Fibroblast of lung (primary cell): ENCODE data around the gene STXBP5. TPM values are rescaled to one million over a fixed set of nuclear protein-coding genes. Genes with fewer than 3 reads are reported as not detected.

Experiments used
- DNase-seq, 2 donors: peaks; one replicate each; pipeline versions ENCODE4 v3.0.0 to v3.0.0-alpha.2; 2010; ENCODE audit warnings: low read depth in 2 of 2
- H2AFZ ChIP-seq: 2 replicates; pipeline ENCODE4 v1.5.1; 2012; ENCODE audit warnings: low read length, control low read depth, inconsistent platforms
- H3K27ac ChIP-seq: 2 replicates; pipeline ENCODE4 v1.5.1; 2011; ENCODE audit warnings: low read length, control low read depth; ENCODE audit not compliant: insufficient read depth
- H3K27me3 ChIP-seq: 2 replicates; pipeline ENCODE4 v1.5.1; 2011; ENCODE audit warnings: mild to moderate bottlenecking, low read length; ENCODE audit not compliant: control insufficient read depth, insufficient read depth
- H3K36me3 ChIP-seq: 2 replicates; pipeline ENCODE4 v1.5.1; 2011; ENCODE audit warnings: low read length; ENCODE audit not compliant: control insufficient read depth, insufficient read depth
- H3K4me1 ChIP-seq: 2 replicates; pipeline ENCODE4 v1.5.1; 2011; ENCODE audit warnings: low read length; ENCODE audit not compliant: control insufficient read depth, insufficient read depth; ENCODE audit errors: extremely low read depth
- H3K4me2 ChIP-seq: 2 replicates; pipeline ENCODE4 v1.5.1; 2011; ENCODE audit warnings: low read length, control low read depth; ENCODE audit not compliant: insufficient read depth; ENCODE audit errors: extremely low read depth
- H3K4me3 ChIP-seq, 4 experiments: fragments of 200-600 bp in 1 of 4; sonication (generic) in 1 of 4; replicated peaks in 1 of 4; 2 replicates each; pipeline ENCODE4 v1.5.1; 2011 to 2016; ENCODE audit warnings: low read length in 4 of 4, low read depth in 3 of 4, mild to moderate bottlenecking in 3 of 4, control low read depth in 2 of 4, inconsistent platforms in 1 of 4, mixed read lengths in 1 of 4; ENCODE audit not compliant: insufficient read depth in 1 of 4; ENCODE audit errors: control extremely low read depth in 1 of 4
- H3K79me2 ChIP-seq: 2 replicates; pipeline ENCODE4 v1.5.1; 2012; ENCODE audit warnings: mild to moderate bottlenecking, low read length, inconsistent platforms; ENCODE audit not compliant: control insufficient read depth, insufficient read depth
- H3K9ac ChIP-seq: 2 replicates; pipeline ENCODE4 v1.5.1; 2011; ENCODE audit warnings: mild to moderate bottlenecking, low read length, control low read depth; ENCODE audit not compliant: insufficient read depth
- H3K9me3 ChIP-seq: 2 replicates; pipeline ENCODE4 v1.5.1; 2012; ENCODE audit warnings: low read depth, low read length; ENCODE audit not compliant: control insufficient read depth, insufficient read depth
- H4K20me1 ChIP-seq: 2 replicates; pipeline ENCODE4 v1.5.1; 2011; ENCODE audit warnings: low read length; ENCODE audit not compliant: control insufficient read depth, insufficient read depth; ENCODE audit errors: extremely low read depth
- CTCF ChIP-seq, 2 donors: IDR thresholded peaks in 1 of 2; conservative IDR thresholded peaks in 1 of 2; 1 replicate in 1 of 2; 2 replicates in 1 of 2; pipeline ENCODE4 v1.5.1; 2011 to 2012; ENCODE audit warnings: low read length in 2 of 2, control low read depth in 1 of 2, inconsistent platforms in 1 of 2, low read depth in 1 of 2, mild to moderate bottlenecking in 1 of 2
- EZH2 ChIP-seq: IDR thresholded peaks from 2 replicates; pipeline ENCODE4 v1.5.1; 2012; ENCODE audit warnings: low read length, control low read depth, mild to moderate bottlenecking; ENCODE audit errors: missing control alignments
- polyA plus RNA-seq, 2 donors: library from polyadenylated mRNA; depleted of rRNA in 1 of 2; stranded (reverse) in 1 of 2; unstranded in 1 of 2; fragments of >200 nt; gene quantifications; 2 replicates each; pipeline ENCODE4 v1.2.1, GENCODE V29; 2011 to 2012; ENCODE audit warnings: missing spikeins in 1 of 2
- total RNA-seq: library from RNA; depleted of rRNA; stranded (reverse); fragments of >200 nt; gene quantifications from 2 replicates; pipeline ENCODE4 v1.2.1, GENCODE V29; 2014

The STXBP5 gene
- total and polyA plus RNA-seq, 2 donors (not counting 1 experiment from before 2014, with no cell fraction given) = 27.6 to 90.7 TPM

GRCh38 chr6:147185216-147185615 lies 19.0 kb upstream of the STXBP5 start:
- H3K4me1 ChIP-seq = no peaks in the 10 kb centered on the region
- no peaks in the 10 kb centered on the region for H3K79me2 ChIP-seq
- no peaks in the 10 kb centered on the region for H3K9me3 ChIP-seq
- no peak overlapping the region for H3K9ac ChIP-seq
- H4K20me1 ChIP-seq = no peaks in the 10 kb centered on the region
- DNase-seq = no peak
- no peak for TF ChIP-seq CTCF (conservative IDR thresholded peaks at IDR 0.05 in 1 of 2, IDR thresholded peaks at IDR 0.05 in 1 of 2; ENCODE audit: low read depth in 1 of 2, low read length in 2 of 2)
- TF ChIP-seq EZH2 = no peak
- H3K4me2 ChIP-seq = no peak overlapping the region
- H2AFZ ChIP-seq = no peak overlapping the region
- H3K4me3 ChIP-seq = no peak overlapping the region
- H3K27ac ChIP-seq = no peak overlapping the region
- H3K27me3 ChIP-seq = no peaks in the 10 kb centered on the region
- no peaks in the 10 kb centered on the region for H3K36me3 ChIP-seq

- H2AFZ ChIP-seq = no peak overlapping the region
- TF ChIP-seq CTCF (conservative IDR thresholded peaks at IDR 0.05 in 1 of 2, IDR thresholded peaks at IDR 0.05 in 1 of 2; ENCODE audit: low read depth in 1 of 2, low read length in 2 of 2) (no peak), EZH2 (no peak)
- no peaks in the 10 kb centered on the region for H3K9me3 ChIP-seq
- no peaks in the 10 kb centered on the region for H3K27me3 ChIP-seq
- no peaks in the 10 kb centered on the region for H3K79me2 ChIP-seq
- H4K20me1 ChIP-seq = no peaks in the 10 kb centered on the region
- peaks cover 5% of the 10 kb centered on the region for H3K4me1 ChIP-seq
- no peak overlapping the region for H3K27ac ChIP-seq
- no peaks in the 10 kb centered on the region for H3K36me3 ChIP-seq
- no peak overlapping the region for H3K9ac ChIP-seq
- H3K4me2 ChIP-seq = no peak overlapping the region
- DNase-seq = peak in 1 of 2 donors; percentile 32
- no peak overlapping the region for H3K4me3 ChIP-seq
Observed at GRCh38 chr6:147190556-147190955, 13.7 kb upstream of the STXBP5 start.

GRCh38 chr6:147192278-147192911 lies 11.8 kb upstream of the STXBP5 start:
- H2AFZ ChIP-seq = no peak overlapping the region
- H3K79me2 ChIP-seq = no peaks in the 10 kb centered on the region
- no peaks in the 10 kb centered on the region for H3K9me3 ChIP-seq
- no peak overlapping the region for H3K9ac ChIP-seq
- H3K27ac ChIP-seq = no peak overlapping the region
- H3K36me3 ChIP-seq = no peaks in the 10 kb centered on the region
- no peaks in the 10 kb centered on the region for H4K20me1 ChIP-seq
- no peak for TF ChIP-seq CTCF (conservative IDR thresholded peaks at IDR 0.05 in 1 of 2, IDR thresholded peaks at IDR 0.05 in 1 of 2; ENCODE audit: low read depth in 1 of 2, low read length in 2 of 2)
- no peak for TF ChIP-seq EZH2
- peaks cover 5% of the 10 kb centered on the region for H3K4me1 ChIP-seq
- no peak overlapping the region for H3K4me2 ChIP-seq
- no peaks in the 10 kb centered on the region for H3K27me3 ChIP-seq
- DNase-seq = no peak
- no peak overlapping the region for H3K4me3 ChIP-seq
